ENCODE measurements around the gene DGKB. TPM values are rescaled to one million over a fixed set of nuclear protein-coding genes. Genes with fewer than 3 reads are reported as not detected.

Gene DGKB
- total and polyA plus RNA-seq, 2 donors from 2014 or later, result 0.26 to 1.5 TPM

- no peak overlapping the region for H3K9ac ChIP-seq (ENCODE audit: low read length in 3 of 3)
- no peak for DNase-seq
- H3K36me3 ChIP-seq (ENCODE audit: control insufficient read depth in 2 of 3, insufficient read depth in 3 of 3, low read length in 3 of 3), result no peaks in the 10 kb centered on the region
- TF ChIP-seq, protein P1, sequence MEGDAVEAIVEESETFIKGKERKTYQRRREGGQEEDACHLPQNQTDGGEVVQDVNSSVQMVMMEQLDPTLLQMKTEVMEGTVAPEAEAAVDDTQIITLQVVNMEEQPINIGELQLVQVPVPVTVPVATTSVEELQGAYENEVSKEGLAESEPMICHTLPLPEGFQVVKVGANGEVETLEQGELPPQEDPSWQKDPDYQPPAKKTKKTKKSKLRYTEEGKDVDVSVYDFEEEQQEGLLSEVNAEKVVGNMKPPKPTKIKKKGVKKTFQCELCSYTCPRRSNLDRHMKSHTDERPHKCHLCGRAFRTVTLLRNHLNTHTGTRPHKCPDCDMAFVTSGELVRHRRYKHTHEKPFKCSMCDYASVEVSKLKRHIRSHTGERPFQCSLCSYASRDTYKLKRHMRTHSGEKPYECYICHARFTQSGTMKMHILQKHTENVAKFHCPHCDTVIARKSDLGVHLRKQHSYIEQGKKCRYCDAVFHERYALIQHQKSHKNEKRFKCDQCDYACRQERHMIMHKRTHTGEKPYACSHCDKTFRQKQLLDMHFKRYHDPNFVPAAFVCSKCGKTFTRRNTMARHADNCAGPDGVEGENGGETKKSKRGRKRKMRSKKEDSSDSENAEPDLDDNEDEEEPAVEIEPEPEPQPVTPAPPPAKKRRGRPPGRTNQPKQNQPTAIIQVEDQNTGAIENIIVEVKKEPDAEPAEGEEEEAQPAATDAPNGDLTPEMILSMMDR (IDR thresholded peaks at IDR 0.05; ENCODE audit: borderline replicate concordance, extremely low read depth, insufficient read depth), result no peak
- intact Hi-C loops (cut with DNase I), result no loop called here
- no peak overlapping the region for H3K4me3 ChIP-seq (ENCODE audit: low read length in 3 of 3)
- no peaks in the 10 kb centered on the region for H3K27me3 ChIP-seq (ENCODE audit: control insufficient read depth, insufficient read depth, low read length)
- H3K27ac ChIP-seq (ENCODE audit: low read depth in 2 of 2, low read length in 2 of 2), result no peak overlapping the region
- no peaks in the 10 kb centered on the region for H3K4me1 ChIP-seq (ENCODE audit: control insufficient read depth in 2 of 3, insufficient read depth in 2 of 3, low read depth in 1 of 3, low read length in 3 of 3)
- no peaks in the 10 kb centered on the region for H3K9me3 ChIP-seq (ENCODE audit: control insufficient read depth in 2 of 3, insufficient read depth in 1 of 3, low read length in 3 of 3)
- no peak for FAIRE-seq
These were observed 181.8 kb downstream of the DGKB start for GRCh38 chr7:14720785-14721184.

GRCh38 chr7:14717816-14718215, 184.7 kb downstream of the DGKB start:
- Histone ChIP-seq H3K9ac (ENCODE audit: low read length in 3 of 3) (no peak overlapping the region), H3K36me3 (ENCODE audit: control insufficient read depth in 2 of 3, insufficient read depth in 3 of 3, low read length in 3 of 3) (no peaks in the 10 kb centered on the region), H3K4me3 (ENCODE audit: low read length in 3 of 3) (peak overlapping the region in 2 of 3 donors; percentile 10 to 31), H3K27me3 (ENCODE audit: control insufficient read depth, insufficient read depth, low read length) (no peaks in the 10 kb centered on the region), H3K27ac (ENCODE audit: low read depth in 2 of 2, low read length in 2 of 2) (no peak overlapping the region), H3K9me3 (ENCODE audit: control insufficient read depth in 2 of 3, insufficient read depth in 1 of 3, low read length in 3 of 3) (no peaks in the 10 kb centered on the region), H3K4me1 (ENCODE audit: control insufficient read depth in 2 of 3, insufficient read depth in 2 of 3, low read depth in 1 of 3, low read length in 3 of 3) (no peaks in the 10 kb centered on the region)
- TF ChIP-seq, protein P1 (IDR thresholded peaks at IDR 0.05; ENCODE audit: borderline replicate concordance, extremely low read depth, insufficient read depth), result peak; percentile 41
- intact Hi-C loops (cut with DNase I), result no loop called here
- peak in 2 of 5 donors; percentile 21 to 28 for DNase-seq
- FAIRE-seq, result peak; percentile 86

DNA sequence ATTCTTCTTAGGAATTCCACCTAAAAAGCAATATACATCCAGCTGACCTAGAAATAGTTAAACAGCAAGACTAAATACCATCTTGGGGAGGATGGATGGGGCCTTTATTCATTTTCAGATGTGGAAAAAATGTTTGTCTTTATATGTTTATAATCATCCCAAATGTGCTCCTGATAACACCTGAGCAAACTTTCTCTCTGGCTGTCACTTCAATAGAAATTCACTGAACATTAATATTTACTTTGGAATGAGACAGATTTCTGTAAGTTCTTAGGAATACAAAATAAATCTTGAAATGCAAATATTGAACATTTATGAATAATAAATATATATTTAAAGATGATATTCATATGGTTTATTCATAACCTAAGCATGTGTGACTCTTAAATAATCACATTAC, 185.4 kb downstream of the DGKB start:
- TF ChIP-seq, protein P1 (IDR thresholded peaks at IDR 0.05; ENCODE audit: borderline replicate concordance, extremely low read depth, insufficient read depth), result no peak
- FAIRE-seq, result no peak
- intact Hi-C loops (cut with DNase I), result no loop called here

GRCh38 chr7:14714161-14714728, 188.3 kb downstream of the DGKB start:
- Histone ChIP-seq H3K9ac (ENCODE audit: low read length in 3 of 3) (no peak overlapping the region), H3K4me1 (ENCODE audit: control insufficient read depth in 2 of 3, insufficient read depth in 2 of 3, low read depth in 1 of 3, low read length in 3 of 3) (no peaks in the 10 kb centered on the region), H3K27me3 (ENCODE audit: control insufficient read depth, insufficient read depth, low read length) (no peaks in the 10 kb centered on the region), H3K4me3 (ENCODE audit: low read length in 3 of 3) (peak overlapping the region in 1 of 3 donors; percentile 4), H3K36me3 (ENCODE audit: control insufficient read depth in 2 of 3, insufficient read depth in 3 of 3, low read length in 3 of 3) (no peaks in the 10 kb centered on the region), H3K9me3 (ENCODE audit: control insufficient read depth in 2 of 3, insufficient read depth in 1 of 3, low read length in 3 of 3) (no peaks in the 10 kb centered on the region), H3K27ac (ENCODE audit: low read depth in 2 of 2, low read length in 2 of 2) (no peak overlapping the region)
- no peak for FAIRE-seq
- intact Hi-C loops (cut with DNase I), result no loop called here
- TF ChIP-seq, protein P1 (IDR thresholded peaks at IDR 0.05; ENCODE audit: borderline replicate concordance, extremely low read depth, insufficient read depth), result no peak
- DNase-seq, result no peak

More for the DNA sequence above, 185.4 kb downstream of the DGKB start:
- no peak for DNase-seq
- Histone ChIP-seq H3K4me1 (ENCODE audit: control insufficient read depth in 2 of 3, insufficient read depth in 2 of 3, low read depth in 1 of 3, low read length in 3 of 3) (no peaks in the 10 kb centered on the region), H3K27me3 (ENCODE audit: control insufficient read depth, insufficient read depth, low read length) (no peaks in the 10 kb centered on the region), H3K27ac (ENCODE audit: low read depth in 2 of 2, low read length in 2 of 2) (no peak overlapping the region), H3K36me3 (ENCODE audit: control insufficient read depth in 2 of 3, insufficient read depth in 3 of 3, low read length in 3 of 3) (no peaks in the 10 kb centered on the region), H3K9ac (ENCODE audit: low read length in 3 of 3) (no peak overlapping the region), H3K4me3 (ENCODE audit: low read length in 3 of 3) (no peak overlapping the region), H3K9me3 (ENCODE audit: control insufficient read depth in 2 of 3, insufficient read depth in 1 of 3, low read length in 3 of 3) (no peaks in the 10 kb centered on the region)

All from kidney (tissue), 14 donors.